ENCODE measurements around the gene TLL1. TPM values are rescaled to one million over a fixed set of nuclear protein-coding genes. Genes with fewer than 3 reads are reported as not detected.
A peak's percentile ranks its signal among the peaks of the same experiment; 100 is the strongest.

The TLL1 gene
- total and polyA plus RNA-seq, 2 experiments from 2014 or later = 0.18 to 2.4 TPM

GRCh38 chr4:165838575-165838974 is 34.5 kb upstream of the TLL1 start:
- Mint-ChIP-seq H3K27me3 (ENCODE audit: insufficient read depth, low read depth, poor library complexity) (peaks cover 3% of the 10 kb centered on the region), H3K4me3 (no peak overlapping the region), H3K36me3 (ENCODE audit: low read depth) (no peaks in the 10 kb centered on the region), H3K27ac (no peak overlapping the region), H3K9me3 (no peaks in the 10 kb centered on the region), H3K4me1 (peaks cover 8% of the 10 kb centered on the region)
- Histone ChIP-seq H3K27ac (ENCODE audit: low read depth) (no peak overlapping the region), H3K9me2 (ENCODE audit: insufficient read depth) (no peaks in the 10 kb centered on the region), H2AFZ (no peak overlapping the region), H3K27me3 (ENCODE audit: insufficient read depth) (no peaks in the 10 kb centered on the region), H3K4me1 (ENCODE audit: insufficient read depth) (peaks cover 7% of the 10 kb centered on the region; the same call in 1 of the 2 replicates), H3K36me3 (ENCODE audit: insufficient read depth) (no peaks in the 10 kb centered on the region), H4K20me1 (replicated peaks; ENCODE audit: insufficient read depth) (no peaks in the 10 kb centered on the region), H3K4me2 (no peak overlapping the region), H3K4me3 (no peak overlapping the region), H3F3A (replicated peaks; ENCODE audit: low read depth) (no peaks in the 10 kb centered on the region), H3K79me2 (replicated peaks; ENCODE audit: insufficient read depth) (no peaks in the 10 kb centered on the region)
- no peak for DNase-seq (ENCODE audit: low spot score)
- no peak for ATAC-seq
- TF ChIP-seq CTCF (conservative IDR thresholded peaks at IDR 0.05; ENCODE audit: low read depth in 2 of 2) (no peak), CREB1 (CRISPR knock-in tag; IDR thresholded peaks at IDR 0.05; ENCODE audit: low read depth) (no peak), EZH2 (IDR thresholded peaks at IDR 0.05; ENCODE audit: low read depth, unreplicated experiment) (no peak), EZH2phosphoT487 (IDR thresholded peaks at IDR 0.05; ENCODE audit: unreplicated experiment) (no peak), ZNF331 (CRISPR knock-in tag; IDR thresholded peaks at IDR 0.05; ENCODE audit: low read depth) (no peak), REST (IDR thresholded peaks at IDR 0.05; ENCODE audit: unreplicated experiment) (no peak), STAT1 (IDR thresholded peaks at IDR 0.05; ENCODE audit: unreplicated experiment) (no peak), NANOG (IDR thresholded peaks at IDR 0.05; ENCODE audit: borderline replicate concordance) (no peak)

- DNase-seq (ENCODE audit: low spot score) (no peak), ATAC-seq (no peak)
- Histone ChIP-seq H3K9me2 (ENCODE audit: insufficient read depth) (no peaks in the 10 kb centered on the region), H2AFZ (peak overlapping the region; percentile 45; the same call in 1 of the 2 replicates), H4K20me1 (replicated peaks; ENCODE audit: insufficient read depth) (no peaks in the 10 kb centered on the region), H3K27ac (ENCODE audit: low read depth) (no peak overlapping the region), H3K36me3 (ENCODE audit: insufficient read depth) (no peaks in the 10 kb centered on the region), H3F3A (replicated peaks; ENCODE audit: low read depth) (no peaks in the 10 kb centered on the region), H3K4me1 (ENCODE audit: insufficient read depth) (peaks cover 7% of the 10 kb centered on the region; the same call in 1 of the 2 replicates), H3K27me3 (ENCODE audit: insufficient read depth) (no peaks in the 10 kb centered on the region), H3K79me2 (replicated peaks; ENCODE audit: insufficient read depth) (no peaks in the 10 kb centered on the region), H3K4me2 (no peak overlapping the region), H3K4me3 (no peak overlapping the region)
- H3K27ac Mint-ChIP-seq = no peak overlapping the region
- peaks cover 8% of the 10 kb centered on the region for H3K4me1 Mint-ChIP-seq
- H3K9me3 Mint-ChIP-seq = no peaks in the 10 kb centered on the region
- no peak overlapping the region for H3K4me3 Mint-ChIP-seq
- peaks cover 3% of the 10 kb centered on the region for H3K27me3 Mint-ChIP-seq (ENCODE audit: insufficient read depth, low read depth, poor library complexity)
- H3K36me3 Mint-ChIP-seq (ENCODE audit: low read depth) = no peaks in the 10 kb centered on the region
- TF ChIP-seq CTCF (conservative IDR thresholded peaks at IDR 0.05; ENCODE audit: low read depth in 2 of 2) = peak in 1 of 2 experiments; percentile 47; a peak in 2 of 4 replicates
- TF ChIP-seq ZNF331 (CRISPR knock-in tag; IDR thresholded peaks at IDR 0.05; ENCODE audit: low read depth) = no peak
Measured at GRCh38 chr4:165839615-165840333, 33.3 kb upstream of the TLL1 start.

Measured in GM23338 (cell line).